Activated T-cell treated with anti-CD3 and anti-CD28 coated beads, Interleukin-2, amount 50 U/mL, for 1 hour (primary cell): ENCODE data around the gene ADAMTS8.

Experiments used
- DNase-seq: peaks from one replicate; pipeline ENCODE4 v3.0.0-alpha.2; 2020

Gene ADAMTS8

DNA sequence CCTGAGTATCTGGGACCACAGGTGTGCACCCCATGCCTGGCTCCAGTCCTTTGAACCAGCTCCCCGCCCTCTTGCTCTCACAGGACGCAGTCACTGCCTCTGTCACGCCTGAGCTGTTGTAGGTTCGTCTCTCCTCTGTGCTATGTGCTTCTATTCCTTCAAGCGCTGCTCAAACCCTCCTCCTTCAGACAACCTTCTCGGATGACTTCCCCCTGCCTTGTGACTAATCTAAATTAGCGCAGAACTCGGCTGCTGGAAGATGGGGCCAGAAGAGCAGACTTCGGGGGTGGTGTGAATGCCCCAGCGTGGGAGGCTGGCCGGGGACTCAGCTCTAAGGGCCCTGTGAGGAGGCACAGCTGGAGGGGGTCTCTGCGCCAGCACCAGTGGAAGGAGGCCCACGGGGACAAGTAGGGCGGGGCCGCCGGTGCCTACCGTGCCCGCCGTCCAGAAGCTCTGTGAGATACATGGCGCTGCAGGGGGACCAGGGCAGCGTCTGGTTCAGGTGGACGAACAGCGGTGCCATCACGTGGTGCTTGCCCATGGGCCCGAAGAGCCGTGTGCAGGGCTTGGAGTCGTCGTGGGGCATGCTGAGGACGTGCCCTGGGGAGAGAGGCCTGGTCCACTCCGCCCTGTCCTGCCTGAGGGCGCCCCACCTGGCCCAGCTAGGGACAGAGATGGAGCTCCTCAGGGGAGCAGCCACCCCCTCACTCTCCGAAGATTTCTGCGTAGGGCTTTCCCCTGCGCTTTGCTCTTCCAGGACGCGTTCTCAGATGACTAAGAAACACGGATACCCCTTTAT is 12.5 kb downstream of the ADAMTS8 start:
- DNase-seq, result no peak

GRCh38 chr11:130414107-130415080 is 14.0 kb downstream of the ADAMTS8 start:
- DNase-seq, result no peak

DNA sequence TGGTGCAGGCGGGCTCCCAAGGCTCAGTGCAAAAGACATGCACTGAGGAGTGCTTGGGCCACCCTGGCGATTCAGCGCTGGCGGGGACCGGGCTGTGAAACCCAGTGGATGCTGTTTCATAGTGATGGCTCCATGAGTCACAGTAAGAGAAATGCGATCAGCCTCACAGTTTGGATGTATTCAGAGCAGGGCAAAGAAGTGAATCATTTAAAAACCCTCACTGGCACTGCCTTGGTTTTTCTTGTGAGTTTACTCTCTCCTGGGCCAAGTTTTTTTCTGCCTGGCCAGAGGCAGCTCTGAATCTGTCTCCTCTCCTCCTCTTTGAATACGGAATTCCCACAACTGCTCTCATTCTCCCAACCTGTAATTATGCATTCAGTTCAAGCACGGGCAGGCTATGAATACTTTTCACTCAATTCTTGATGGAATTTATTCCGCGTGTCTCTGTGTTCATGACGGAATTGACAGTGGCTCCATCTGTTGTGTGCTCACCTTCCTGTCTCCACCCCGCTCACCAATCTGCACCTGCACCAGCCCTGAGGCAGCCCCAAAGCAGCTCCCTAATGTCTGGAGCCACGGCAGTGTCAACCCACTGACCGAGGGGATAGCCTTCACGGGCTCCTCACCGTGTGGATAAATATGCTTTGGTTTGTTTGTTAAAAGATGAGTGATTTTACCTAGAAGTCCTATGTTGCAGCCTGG is 14.9 kb downstream of the ADAMTS8 start:
- DNase-seq, result no peak

DNA sequence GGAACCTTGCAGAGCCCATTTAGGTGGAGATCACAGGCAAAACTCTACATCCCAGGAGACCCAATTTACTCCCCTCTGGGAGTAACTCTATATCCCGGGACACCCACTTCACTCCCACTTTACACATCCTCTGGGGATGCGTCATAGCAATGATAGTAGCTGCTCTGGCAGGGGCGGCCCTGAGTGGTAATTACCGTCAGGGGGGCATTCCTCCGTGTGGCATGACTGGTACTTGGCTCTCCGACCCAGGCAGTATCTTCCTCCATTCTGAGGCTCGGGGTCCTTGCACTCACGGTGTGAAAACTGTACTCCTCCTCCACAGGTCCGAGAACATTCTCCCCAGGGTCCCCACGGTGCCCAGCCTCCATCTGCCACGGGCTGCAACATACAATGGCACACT is 17.2 kb downstream of the ADAMTS8 start:
- DNase-seq, result no peak

- no peak for DNase-seq
These were observed 18.6 kb downstream of the ADAMTS8 start for GRCh38 chr11:130409594-130410388.

DNA sequence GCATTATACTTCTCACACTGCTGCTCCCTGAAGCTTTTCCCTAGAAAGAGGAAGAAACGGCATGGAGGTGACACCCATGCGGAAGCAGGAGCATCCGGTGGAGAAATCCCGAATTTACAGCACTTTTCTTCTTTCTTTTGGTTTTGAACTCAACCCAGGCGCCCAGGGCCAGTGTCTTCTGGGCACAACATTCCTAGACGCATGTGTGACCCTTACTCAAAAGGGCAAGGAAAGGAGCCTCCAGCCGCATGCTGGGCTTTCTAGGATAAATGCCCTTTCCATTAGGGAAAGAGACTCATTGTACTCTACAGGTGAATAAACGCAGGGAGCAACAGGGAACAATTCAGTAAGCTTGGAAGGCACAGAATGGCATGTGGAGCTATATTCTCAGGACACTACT is 19.5 kb downstream of the ADAMTS8 start:
- DNase-seq, result no peak

DNA sequence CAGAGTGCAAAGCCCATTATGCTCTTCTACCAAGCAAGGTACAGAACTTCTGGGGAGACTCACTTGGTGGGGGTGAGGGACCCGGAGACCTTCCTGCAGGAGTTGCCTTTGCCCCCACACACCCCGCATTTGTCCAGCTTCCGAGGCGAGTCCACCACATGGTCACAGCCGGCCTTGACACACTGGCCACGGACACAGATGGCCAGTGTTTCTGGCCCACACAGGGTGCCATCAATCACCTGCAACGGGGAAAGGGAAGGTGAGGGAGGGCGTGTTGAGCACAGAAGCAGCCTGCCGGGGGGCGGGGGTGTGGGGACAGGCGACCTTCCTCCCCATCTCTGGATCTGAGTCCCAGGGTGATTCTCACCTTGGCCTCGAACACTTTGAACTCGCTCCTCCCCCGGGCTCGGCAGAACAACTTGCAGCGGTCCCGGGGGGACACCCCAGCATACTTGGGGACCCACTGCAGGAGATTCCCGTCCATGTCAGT is 20.0 kb downstream of the ADAMTS8 start:
- DNase-seq, result no peak

DNA sequence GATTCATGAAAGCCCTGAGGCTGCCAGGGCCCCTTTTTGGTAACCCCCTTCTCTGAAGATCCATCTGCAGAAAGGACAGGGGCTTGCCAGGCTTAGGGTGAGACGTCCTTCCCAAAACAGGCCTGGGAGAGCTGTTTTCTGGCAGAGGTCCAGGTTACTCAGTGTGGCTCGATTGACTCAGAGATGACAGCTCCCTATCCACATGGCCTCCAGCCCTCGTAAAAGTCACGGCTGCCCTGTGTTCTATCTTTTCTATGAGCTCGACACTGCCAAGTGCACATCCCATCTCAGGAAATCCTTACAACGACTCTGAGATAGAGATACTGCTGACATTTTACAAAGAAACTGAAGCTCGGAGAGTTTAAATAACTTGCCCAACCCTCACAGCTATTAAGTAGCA is 20.4 kb downstream of the ADAMTS8 start:
- no peak for DNase-seq

GRCh38 chr11:130405428-130405827 is 23.0 kb downstream of the ADAMTS8 start:
- no peak for DNase-seq

- DNase-seq, result no peak
These were observed 23.7 kb downstream of the ADAMTS8 start for GRCh38 chr11:130404727-130405126.

GRCh38 chr11:130403967-130404366 is 24.4 kb downstream of the ADAMTS8 start:
- no peak for DNase-seq

GRCh38 chr11:130403271-130403804 is 25.1 kb downstream of the ADAMTS8 start:
- DNase-seq, result no peak

DNA sequence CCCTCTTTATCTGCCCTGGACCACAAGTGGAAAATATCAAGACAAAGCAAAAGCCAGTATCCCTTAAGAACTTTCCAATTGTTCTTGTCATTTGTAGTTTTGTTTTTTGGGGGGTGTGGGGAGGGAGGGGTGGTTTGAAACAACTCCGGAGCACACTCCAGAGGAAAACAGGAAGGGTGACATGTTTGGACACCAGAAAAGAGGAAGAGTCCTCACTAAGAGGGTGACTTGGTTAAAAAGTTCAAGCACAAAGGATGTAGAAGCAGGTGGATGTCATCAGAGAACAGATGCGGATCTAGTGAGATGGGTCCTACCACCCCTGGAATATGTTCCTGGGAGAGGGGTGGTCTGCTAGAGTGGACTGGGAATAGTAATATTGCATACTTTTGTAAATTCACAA is 25.8 kb downstream of the ADAMTS8 start:
- DNase-seq, result no peak

DNA sequence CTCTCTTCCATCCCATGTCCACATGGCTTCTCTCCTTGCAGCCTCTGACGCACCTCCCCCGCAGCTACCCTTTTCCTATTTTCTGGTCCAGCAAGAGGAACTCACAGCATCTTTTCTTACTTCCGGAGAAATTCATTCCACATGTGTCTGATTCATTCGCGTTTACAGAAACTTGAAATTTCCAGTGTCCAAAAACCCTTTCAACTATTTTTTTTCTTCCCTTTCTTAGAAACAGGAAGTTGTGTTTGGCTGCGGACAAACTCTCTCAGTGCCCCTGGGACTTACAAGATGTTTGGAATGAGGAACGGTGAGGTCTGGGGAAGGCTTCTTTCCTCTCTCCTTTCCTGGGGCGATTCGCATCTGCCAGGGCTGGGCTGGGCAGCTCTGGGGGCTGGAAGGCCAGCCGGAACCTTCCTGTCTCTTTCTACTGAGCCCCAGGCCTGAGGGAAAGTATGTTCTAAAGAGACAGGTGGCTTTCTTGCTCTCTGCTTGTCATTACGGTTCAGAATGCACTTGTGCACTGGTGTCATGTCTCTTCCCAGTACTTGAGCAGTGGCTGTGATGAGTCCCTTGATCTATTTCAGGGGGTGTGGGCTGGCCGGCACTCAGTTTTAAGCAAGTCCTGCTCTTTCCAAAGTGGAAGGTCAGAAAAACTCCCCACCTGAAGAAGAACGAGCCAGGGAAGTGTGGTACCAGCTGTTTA is 27.5 kb downstream of the ADAMTS8 start:
- DNase-seq, result no peak

DNA sequence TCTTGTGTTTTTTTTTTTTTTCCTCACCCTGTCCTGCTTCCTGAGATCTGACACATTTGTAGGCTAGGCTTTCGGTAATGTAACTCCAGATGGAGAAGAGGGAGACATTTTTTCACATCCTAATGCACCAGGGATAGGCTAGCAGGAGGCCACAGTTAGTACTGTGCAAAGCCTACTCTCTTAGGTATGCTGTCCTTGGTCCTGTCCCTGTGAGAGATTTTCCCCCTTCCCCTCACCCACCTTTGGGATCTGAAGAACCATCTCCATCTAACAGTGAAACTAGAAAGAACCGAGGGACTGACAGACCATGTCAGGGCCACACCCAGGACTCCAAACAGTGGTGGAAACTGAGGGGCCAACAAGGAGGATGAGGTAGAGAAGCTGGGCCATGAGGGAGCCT is 29.2 kb downstream of the ADAMTS8 start:
- DNase-seq, result no peak

DNA sequence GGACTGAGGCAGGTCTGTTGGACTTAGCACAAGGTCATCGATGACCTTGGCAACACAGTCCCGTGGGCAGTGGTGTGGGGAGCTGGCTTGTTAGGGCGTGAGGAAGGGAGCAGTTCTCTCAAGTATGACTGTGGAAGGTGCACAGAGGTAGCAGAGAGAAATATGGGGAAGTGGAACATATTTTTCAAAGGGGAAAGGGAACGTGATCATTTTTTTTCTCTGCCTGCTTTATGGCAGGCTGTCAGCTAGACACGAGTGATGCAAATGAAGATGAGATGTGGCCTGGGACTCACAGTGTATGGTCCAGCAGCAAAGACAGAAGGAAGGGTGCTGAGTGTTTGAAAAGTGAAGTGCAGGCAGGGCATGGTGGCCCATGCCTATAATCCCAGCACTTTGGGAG is 30.6 kb downstream of the ADAMTS8 start:
- DNase-seq, result no peak

DNA sequence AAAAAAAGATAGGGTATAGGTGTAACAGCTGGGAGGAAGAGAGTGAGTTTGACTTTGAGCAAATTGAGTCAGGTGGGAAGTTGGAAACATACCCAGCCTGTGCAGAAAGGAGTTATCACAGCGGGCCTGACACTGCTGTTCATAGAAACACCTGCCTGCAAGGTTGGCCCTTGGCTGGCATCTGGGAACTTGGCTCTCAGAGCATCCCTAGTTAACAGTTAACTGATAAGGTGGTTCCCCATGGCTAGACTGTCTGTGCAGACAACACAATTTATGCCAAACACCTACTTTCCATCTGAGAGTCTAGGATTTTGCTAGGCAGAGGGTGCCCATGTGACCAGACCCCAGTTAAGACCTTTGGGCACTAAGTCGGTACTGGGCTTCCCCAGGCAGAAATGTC is 31.4 kb downstream of the ADAMTS8 start:
- no peak for DNase-seq

DNA sequence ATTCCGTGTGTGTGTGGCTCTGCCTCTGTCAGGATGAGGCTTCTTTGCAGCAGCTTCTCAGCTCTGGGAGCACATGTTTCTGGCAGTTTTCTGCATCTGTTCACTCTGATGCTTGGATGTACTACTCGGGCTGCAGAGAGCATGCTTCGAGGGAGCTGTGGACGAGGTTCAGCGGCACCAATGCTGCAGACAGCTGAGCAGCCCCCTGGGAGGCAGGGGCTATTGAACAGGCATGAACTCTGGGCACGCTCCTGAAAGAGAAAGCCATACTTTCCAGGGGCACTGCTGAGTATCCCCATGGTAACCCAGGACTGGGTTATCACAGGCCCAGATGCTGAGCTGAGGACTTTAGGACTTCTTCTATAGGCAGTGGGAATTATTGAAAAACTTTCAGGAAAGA is 33.8 kb downstream of the ADAMTS8 start:
- DNase-seq, result no peak

DNA sequence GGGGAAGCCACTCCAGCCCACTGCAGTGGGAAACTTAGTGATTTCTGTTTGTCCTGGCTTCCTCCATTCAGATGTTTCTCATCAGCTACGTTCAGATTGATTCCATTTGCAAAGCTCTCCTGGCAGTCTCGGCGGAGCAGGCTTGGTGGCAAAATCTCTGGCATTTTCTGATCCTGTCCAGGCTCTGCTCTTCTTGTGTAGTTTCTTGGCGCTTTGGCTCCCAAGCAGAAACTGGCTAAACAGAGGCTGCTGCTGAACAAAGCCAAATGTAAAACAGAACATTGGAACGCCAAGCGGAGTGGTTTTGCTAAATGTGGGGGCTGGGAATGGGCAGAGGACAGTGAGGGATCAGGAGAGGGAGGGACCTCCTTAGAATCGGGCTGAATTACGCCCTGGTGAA is 36.7 kb downstream of the ADAMTS8 start:
- no peak for DNase-seq

DNA sequence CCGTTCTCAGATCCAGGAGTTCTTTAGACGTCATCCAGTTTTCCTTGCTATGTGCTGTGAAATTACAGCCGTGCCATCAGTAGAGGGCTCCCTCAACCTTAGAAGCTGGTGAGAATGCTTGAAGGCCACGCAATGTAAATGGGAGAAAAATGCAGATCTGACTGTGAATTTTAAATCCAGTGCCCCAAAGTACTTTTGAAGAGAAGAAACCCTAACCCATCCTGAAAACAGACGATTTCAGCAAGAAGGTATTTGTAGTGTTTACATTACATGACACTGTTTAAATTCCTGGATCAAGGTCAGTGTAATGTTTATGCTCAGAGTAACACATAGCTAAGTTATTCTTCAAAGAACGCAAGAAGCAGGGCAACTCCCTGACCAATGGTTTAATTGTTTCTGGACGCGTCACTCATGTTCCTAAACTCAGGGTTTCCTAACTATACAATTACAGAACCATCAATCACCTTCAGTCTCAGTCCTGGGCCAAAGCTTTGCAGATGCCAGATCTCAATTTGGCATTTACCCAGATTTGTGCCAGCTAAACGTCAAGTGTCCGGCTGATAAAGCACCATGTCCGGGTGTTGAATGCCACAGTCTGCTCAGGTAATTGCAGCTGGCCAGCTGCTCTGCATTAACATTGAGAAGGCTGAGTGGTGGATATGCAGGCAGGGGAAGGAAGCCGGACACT is 38.2 kb downstream of the ADAMTS8 start:
- no peak for DNase-seq
